GM12865 (cell line): ENCODE results near the gene SPINT2.

Source experiments
- DNase-seq: peaks from one replicate; pipeline ENCODE4 v3.0.0; 2010; ENCODE audit warnings: low read depth
- H3K4me3 ChIP-seq: 2 replicates; pipeline ENCODE4 v1.5.1; 2011; ENCODE audit warnings: mild to moderate bottlenecking, low read depth, low read length, control low read depth
- TF ChIP-seq, protein P1 (sequence below): IDR thresholded peaks from 2 replicates; pipeline ENCODE4 v1.5.1; 2011; ENCODE audit warnings: low read length, control low read depth, low read depth, inconsistent platforms; ENCODE audit not compliant: insufficient read depth; ENCODE audit errors: missing control alignments

The SPINT2 gene

DNA sequence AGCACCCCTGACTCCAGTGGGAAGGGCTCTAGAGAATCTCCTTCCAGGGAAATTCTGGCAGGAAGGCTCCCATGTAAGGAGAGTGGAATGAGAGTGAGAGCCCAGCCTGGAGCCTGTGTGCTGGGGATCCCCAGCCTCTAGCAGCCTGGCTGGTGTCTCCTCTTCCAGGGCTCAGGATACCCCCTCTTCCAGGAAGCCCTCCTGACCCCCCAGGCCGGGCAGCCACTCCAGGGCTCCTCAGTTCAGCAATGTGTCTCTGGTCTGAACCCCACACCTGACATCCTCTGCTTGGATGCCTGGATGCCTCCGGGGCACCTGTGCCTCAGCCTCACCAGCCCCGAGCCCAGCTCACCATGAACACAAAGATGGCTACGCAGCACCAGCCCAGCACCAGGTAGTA is 42.7 kb downstream of the SPINT2 start:
- no peak overlapping the region for H3K4me3 ChIP-seq
- DNase-seq, result no peak
- TF ChIP-seq, protein P1, sequence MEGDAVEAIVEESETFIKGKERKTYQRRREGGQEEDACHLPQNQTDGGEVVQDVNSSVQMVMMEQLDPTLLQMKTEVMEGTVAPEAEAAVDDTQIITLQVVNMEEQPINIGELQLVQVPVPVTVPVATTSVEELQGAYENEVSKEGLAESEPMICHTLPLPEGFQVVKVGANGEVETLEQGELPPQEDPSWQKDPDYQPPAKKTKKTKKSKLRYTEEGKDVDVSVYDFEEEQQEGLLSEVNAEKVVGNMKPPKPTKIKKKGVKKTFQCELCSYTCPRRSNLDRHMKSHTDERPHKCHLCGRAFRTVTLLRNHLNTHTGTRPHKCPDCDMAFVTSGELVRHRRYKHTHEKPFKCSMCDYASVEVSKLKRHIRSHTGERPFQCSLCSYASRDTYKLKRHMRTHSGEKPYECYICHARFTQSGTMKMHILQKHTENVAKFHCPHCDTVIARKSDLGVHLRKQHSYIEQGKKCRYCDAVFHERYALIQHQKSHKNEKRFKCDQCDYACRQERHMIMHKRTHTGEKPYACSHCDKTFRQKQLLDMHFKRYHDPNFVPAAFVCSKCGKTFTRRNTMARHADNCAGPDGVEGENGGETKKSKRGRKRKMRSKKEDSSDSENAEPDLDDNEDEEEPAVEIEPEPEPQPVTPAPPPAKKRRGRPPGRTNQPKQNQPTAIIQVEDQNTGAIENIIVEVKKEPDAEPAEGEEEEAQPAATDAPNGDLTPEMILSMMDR, result no peak

DNA sequence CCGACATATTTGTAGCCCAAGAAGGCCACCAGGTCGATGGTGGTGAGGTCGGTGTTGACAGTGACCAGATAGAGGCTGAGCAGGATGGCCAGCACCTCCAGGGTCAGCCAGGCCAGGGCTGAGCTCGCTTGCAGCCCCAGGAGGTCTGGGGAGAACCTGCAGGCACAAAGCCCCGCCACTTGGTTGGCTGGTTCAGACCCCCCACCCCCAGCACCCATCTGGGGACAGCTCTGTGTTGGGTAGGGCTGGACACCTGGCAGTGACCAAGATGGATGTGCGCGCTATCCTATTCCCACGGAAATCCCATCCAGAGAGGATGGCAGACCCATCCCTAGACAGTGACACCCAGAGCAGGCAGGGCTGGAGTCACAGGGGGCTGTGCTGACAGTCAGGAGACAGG is 43.2 kb downstream of the SPINT2 start:
- TF ChIP-seq, protein P1, result no peak
- no peak overlapping the region for H3K4me3 ChIP-seq
- DNase-seq, result no peak

DNA sequence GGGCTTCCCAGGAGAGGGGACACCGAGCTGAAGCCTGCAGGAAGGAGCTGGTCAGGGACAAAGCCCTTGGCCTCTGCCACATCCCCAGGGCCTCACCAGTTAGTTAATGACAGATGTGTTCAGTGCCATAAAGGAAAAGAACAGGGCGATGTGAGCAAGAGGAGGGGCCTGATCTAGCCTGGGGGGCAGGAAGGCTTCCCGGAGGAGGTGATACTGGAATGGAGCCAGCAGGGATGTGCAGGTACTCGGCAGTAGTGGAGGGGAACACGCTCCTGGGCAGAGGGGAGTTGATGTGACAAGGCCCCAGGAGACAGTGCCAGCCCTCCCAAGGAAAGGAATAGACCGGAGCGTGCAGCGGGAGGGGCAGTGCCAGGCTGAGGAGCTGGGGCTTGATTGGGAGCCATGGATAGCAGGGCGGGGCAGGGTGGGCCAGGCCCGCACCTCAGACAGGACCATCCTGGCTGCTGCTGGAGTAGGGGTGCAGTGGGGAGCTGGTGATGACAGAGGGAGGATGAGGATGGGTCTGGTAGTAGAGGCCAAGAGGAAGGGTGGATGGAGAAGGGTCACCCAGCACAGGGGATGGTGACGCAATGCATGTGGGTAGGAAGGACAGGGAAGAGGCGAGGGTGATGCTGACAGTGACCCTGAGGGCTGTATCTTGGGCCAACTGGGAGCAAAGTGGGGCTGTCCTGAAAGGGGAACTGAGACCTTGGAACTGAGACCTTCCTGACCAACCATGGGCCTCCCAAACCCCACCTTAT is 43.8 kb downstream of the SPINT2 start:
- TF ChIP-seq, protein P1, result no peak
- H3K4me3 ChIP-seq, result no peak overlapping the region
- no peak for DNase-seq

DNA sequence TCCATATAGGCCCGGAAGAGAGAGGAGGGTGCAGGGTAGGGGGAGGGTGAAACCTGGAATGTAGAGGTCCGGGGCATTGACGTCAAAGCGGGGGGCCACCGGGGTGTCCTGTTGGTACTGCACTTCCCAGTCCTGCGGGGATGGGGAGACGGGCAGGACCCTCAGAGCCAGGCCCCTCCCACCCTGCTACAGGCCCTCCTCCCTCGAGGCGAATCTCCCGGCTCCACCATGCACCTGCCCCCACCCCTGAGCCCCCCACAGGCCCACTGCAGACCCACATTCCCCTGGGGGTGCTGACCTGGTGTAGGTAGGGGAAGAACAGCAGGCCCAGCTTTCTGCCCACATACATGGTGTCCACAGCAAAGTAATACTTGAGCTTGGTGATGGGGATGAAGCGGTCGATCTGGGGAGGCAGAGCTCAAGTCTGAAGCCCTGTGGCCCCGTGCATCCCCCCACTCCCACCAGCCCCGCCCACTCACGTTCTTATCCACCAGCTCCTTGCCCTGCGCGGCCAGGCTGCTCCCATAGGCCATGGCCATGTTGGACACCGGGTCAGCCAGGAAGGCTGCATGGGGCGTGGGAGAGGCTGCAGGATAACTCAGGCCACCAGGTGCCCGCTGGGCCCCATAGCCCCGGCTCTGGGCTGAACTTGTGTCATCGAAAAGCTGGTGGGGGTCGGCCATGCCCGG is 44.7 kb downstream of the SPINT2 start:
- DNase-seq, result no peak
- TF ChIP-seq, protein P1, result no peak
- no peak overlapping the region for H3K4me3 ChIP-seq

DNA sequence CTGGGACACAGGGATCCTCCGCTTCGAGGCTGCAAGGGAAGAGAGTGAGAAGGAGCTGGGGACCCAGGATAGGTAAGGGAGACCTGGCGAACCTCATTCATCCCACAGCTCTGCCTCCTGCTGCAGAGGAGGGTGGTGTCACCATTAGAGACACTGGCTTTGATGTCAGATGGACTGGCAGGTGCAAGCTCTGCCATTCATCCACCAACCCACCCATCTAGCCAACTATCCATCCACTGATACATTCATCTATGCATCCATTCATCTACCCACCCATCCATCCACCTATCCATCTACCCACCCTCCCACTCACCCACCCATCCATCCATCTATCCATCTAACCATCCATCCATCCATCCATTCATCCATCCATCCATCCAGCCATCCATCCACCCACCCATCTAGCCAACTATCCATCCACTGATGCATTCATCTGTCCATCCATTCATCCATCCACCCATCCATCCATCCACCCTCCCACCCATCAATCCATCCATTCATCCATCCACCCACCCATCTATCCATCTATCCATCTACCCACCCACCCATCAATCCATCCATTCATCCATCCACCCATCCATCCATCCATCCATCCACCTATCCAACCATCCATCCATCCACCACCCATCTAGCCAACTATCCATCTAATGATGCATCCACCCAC is 45.4 kb downstream of the SPINT2 start:
- no peak for DNase-seq
- H3K4me3 ChIP-seq, result no peak overlapping the region
- TF ChIP-seq, protein P1, result no peak

DNA sequence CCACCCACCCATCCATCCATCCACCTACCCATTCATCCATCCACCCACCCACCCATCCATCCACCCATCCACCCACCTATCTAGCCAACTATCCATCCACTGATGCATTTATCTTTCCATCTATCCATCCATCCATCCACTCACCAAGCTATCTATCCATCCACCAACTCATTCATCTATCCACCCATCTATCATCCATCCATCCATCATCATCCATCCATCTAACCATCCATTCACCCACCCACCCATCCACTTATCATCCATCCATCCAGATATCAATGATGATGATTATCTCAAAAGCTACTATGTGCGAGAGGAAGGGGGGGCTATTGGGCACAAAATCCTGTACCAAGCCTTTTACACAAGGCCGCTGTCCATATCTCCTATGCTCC is 45.9 kb downstream of the SPINT2 start:
- H3K4me3 ChIP-seq, result no peak overlapping the region
- TF ChIP-seq, protein P1, result no peak
- no peak for DNase-seq
